K562 (cell line): ENCODE data around the gene COA3. TPM values are rescaled to one million over a fixed set of nuclear protein-coding genes. Genes with fewer than 3 reads are reported as not detected.

ENCODE experiments used
- ATF7 ChIP-seq: fragments of 450-650 bp; IDR thresholded peaks from 2 replicates; pipeline ENCODE4 v1.7.1; 2014; ENCODE audit warnings: mild to moderate bottlenecking, moderate library complexity
- GABPA ChIP-seq: fragments of 200-800 bp; sonication (Bioruptor generic); conservative IDR thresholded peaks from 2 replicates; pipeline ENCODE4 v1.6.1; 2016; ENCODE audit warnings: low read depth, missing genetic modification characterization, missing compliant biosample characterization
- TBP ChIP-seq: optimal IDR thresholded peaks from 2 replicates; pipeline ENCODE3; 2011; ENCODE audit warnings: low read depth, low read length, improper control_type of control experiment
- ZBTB7A ChIP-seq: IDR thresholded peaks from 2 replicates; pipeline ENCODE4 v1.6.1; 2011; ENCODE audit warnings: low read depth, mild to moderate bottlenecking, low read length, moderate library complexity, borderline replicate concordance; ENCODE audit not compliant: control insufficient read depth
- polyA plus RNA-seq, 8 experiments: library from polyadenylated mRNA; depleted of rRNA in 4 of 8; stranded (reverse) in 5 of 8; unstranded in 3 of 8; fragments of >200 nt; fragmentation: Nextera tagmentation in 2 of 8; fragmentation: Illumina TruSeq in 1 of 8; extraction: Ambion mirVana in 2 of 8; extraction: Trizol in 1 of 8; gene quantifications; 2 replicates each; pipeline versions ENCODE4 v1.2.1 to v1.2.3, GENCODE V29; 2011 to 2014; ENCODE audit warnings: inconsistent platforms in 1 of 8, missing spikeins in 1 of 8
- total RNA-seq, 7 experiments: library from RNA; depleted of rRNA in 6 of 7; stranded (reverse); fragments of >200 nt in 6 of 7; fragmentation: Illumina TruSeq in 2 of 7; extraction: Trizol in 2 of 7; gene quantifications; 2 replicates each; pipeline versions ENCODE4 v1.2.1 to v1.2.3, GENCODE V29; 2011 to 2021; ENCODE audit warnings: low replicate concordance in 1 of 7
- TF ChIP-seq, protein P1 (sequence below), 2 experiments: fragments of 450-650 bp; conservative IDR thresholded peaks; 2 replicates each; pipeline ENCODE4 v1.6.1; 2017; ENCODE audit warnings: mild to moderate bottlenecking in 2 of 2, moderate library complexity in 2 of 2
- TF ChIP-seq, protein P2 (sequence below): fragments of 450-650 bp; IDR thresholded peaks from 2 replicates; pipeline ENCODE4 v1.6.1; 2016; ENCODE audit warnings: borderline replicate concordance

Gene COA3
- total and polyA plus RNA-seq, 9 of the 15 experiments (the other 6 are each of a cell fraction or from before 2014, with no cell fraction given) = 49.6 to 153 (median 61.4) TPM

DNA sequence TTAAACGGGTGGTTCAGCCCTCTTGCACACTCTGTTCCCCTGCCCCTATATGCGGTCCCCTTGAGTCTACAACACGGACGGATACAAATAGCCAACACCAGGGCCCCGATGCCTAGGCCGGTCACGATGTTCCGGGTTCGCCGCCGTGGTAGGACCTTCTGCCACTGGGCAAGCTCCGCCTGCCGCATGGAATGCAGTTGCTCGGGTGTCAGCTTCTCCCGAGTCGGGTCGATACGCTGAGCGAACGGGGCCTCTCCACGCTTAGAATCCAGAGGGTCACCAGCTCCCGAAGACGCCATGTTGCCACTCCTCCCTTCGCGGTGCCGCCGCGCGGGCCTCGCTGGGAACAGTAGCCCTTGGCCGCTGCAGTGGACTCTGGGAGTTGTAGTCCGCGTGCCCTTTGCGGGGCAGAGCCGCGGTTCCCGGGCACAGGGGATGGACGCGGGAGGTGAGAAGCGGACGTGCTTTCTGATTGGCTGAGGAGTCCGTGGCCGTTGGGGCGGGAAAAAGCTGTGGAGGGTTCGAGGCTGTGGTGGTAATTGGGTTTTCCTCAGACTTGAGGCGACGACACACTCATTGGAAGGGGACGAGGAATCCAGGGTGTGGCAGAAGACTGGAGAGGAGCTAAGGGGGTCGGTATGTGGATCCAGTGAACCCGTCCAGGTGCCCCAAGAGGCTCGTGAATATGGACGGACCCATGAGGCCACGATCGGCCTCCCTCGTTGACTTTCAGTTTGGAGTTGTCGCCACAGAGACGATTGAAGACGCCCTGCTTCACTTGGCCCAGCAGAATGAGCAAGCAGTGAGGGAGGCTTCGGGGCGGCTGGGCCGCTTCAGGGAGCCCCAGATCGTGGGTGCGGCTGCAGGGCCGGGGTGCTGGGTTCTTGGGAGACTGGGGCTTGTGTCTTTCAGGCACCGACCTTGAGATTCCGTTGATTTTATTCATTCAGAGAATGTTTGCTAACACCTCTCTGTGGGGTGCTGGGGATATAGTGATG, at the start of gene COA3, which contains the start of gene CNTD1 (continued):
- TF ChIP-seq ZBTB7A (no peak; the same call in 1 of the 2 replicates), TBP (peak; percentile 47), ATF7 (peak; percentile 60), GABPA (tag) (peak; percentile 45; the same call in 1 of the 2 replicates)
- TF ChIP-seq, protein P1, sequence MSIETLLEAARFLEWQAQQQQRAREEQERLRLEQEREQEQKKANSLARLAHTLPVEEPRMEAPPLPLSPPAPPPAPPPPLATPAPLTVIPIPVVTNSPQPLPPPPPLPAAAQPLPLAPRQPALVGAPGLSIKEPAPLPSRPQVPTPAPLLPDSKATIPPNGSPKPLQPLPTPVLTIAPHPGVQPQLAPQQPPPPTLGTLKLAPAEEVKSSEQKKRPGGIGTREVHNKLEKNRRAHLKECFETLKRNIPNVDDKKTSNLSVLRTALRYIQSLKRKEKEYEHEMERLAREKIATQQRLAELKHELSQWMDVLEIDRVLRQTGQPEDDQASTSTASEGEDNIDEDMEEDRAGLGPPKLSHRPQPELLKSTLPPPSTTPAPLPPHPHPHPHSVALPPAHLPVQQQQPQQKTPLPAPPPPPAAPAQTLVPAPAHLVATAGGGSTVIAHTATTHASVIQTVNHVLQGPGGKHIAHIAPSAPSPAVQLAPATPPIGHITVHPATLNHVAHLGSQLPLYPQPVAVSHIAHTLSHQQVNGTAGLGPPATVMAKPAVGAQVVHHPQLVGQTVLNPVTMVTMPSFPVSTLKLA (conservative IDR thresholded peaks at IDR 0.05) = peak; percentile 73 to 87
- TF ChIP-seq, protein P2, sequence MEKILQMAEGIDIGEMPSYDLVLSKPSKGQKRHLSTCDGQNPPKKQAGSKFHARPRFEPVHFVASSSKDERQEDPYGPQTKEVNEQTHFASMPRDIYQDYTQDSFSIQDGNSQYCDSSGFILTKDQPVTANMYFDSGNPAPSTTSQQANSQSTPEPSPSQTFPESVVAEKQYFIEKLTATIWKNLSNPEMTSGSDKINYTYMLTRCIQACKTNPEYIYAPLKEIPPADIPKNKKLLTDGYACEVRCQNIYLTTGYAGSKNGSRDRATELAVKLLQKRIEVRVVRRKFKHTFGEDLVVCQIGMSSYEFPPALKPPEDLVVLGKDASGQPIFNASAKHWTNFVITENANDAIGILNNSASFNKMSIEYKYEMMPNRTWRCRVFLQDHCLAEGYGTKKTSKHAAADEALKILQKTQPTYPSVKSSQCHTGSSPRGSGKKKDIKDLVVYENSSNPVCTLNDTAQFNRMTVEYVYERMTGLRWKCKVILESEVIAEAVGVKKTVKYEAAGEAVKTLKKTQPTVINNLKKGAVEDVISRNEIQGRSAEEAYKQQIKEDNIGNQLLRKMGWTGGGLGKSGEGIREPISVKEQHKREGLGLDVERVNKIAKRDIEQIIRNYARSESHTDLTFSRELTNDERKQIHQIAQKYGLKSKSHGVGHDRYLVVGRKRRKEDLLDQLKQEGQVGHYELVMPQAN = peak; percentile 92
